CD4-positive, alpha-beta T cell treated with Interleukin-4 for 1 hour (primary cell): ENCODE data around the gene ARHGEF25.
A peak's percentile ranks its signal among the peaks of the same experiment; 100 is the strongest.
"Not testable (repeated sequence)": the region's sequence is repeated elsewhere in the genome, so short reads cannot be mapped to it uniquely, and the experiment has no call there.

Source experiments
- DNase-seq, 2 donors: peaks; one replicate each; pipeline ENCODE4 v3.0.0-alpha.2; 2020 to 2022

The ARHGEF25 gene

DNA sequence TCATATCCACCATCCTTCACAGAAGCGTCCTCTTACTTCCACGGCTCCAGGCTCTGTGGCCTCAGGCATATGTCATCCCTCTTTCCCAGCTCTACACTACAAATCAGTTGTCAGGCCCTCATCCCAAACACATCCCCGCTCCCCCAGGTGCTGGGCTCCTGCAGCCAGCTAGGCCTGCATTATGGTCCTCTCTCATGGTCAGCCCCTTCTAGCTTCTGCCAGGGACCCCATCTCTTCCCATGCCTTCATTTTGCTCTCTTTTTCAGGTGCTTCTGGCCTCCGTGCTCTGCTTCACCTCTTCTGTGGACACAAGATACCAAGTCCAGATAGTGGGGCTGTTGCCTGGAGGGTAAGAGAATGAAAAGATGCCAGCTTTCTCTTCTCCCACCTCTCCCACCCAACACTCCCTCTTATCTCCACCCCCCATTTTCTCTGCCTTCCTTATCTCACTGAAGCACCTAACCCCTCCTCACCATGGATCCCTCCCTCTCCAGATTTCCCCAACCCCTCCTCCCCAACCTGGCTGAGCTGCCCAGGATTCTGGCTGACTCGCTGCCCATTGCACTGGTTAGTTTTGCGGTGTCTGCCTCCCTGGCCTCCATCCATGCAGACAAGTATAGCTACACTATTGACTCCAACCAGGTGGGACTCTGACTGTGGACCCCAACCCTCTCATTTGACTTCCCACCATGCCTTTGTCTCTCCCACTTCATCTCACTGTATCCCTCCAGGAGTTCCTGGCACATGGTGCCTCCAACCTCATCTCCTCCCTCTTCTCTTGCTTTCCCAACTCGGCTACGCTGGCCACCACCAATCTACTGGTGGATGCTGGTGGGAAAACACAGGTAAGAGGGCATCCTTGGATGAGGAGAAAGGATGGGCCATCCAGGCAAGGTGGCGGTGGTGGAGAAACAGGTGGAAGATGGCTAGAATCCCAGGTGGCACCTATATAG, 11.3 kb downstream of the ARHGEF25 start:
- no peak for DNase-seq

DNA sequence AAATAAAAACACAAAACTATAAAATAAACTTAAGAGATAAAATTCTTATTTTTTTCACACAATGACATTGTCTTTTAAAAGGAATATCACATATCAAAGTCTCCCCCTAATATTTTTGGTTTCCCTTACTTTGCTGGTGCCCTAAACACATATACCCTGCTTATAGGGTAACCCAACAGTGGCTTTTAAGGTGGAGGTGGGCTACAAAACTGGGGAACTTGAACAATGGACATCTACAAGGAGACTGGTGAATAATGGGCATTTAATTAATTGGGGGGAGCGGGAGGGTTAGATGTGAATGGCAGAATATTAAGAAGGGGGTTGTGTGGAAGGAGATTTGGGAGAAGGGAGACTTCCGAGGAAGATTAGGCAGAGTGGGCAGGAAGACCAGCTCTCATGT, 12.2 kb downstream of the ARHGEF25 start:
- DNase-seq: no peak

GRCh38 chr12:57623811-57624390, 12.7 kb downstream of the ARHGEF25 start:
- no peak for DNase-seq

DNA sequence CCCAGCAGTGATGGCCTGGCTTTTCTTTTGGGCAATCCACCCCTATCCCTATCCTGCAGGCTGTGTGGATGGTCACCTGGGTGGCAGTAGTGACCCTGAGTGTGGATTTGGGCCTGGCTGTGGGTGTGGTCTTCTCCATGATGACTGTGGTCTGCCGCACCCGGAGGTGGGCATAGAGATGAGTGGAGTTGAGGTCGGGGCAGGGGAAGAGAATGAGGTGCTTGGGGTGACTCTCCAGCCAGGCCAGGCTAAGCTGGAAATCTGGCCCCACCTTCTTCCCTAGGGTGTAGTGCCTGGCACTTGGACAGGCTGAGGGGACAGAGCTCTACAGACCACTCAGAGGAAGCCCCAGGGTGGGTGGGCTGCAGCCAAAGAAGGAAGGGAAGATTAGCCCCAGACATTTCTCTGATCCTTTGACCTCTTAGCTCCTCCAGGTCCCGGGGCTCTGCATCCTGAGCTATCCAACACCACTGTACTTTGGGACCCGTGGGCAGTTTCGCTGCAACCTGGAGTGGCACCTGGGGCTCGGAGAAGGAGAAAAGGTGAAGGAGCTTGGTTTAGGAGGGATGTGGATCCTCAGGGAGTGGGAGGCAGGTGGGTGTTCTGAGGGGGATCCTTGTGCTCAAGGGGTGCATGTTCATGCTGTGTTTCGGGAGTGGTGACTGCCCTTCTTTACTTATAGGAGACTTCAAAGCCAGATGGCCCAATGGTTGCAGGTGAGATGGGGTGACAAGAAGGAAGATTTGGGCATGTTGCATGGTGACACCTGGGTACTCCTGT, 13.4 kb downstream of the ARHGEF25 start:
- no peak for DNase-seq

- DNase-seq: no peak
These were observed 14.2 kb downstream of the ARHGEF25 start for GRCh38 chr12:57625261-57626032.

DNA sequence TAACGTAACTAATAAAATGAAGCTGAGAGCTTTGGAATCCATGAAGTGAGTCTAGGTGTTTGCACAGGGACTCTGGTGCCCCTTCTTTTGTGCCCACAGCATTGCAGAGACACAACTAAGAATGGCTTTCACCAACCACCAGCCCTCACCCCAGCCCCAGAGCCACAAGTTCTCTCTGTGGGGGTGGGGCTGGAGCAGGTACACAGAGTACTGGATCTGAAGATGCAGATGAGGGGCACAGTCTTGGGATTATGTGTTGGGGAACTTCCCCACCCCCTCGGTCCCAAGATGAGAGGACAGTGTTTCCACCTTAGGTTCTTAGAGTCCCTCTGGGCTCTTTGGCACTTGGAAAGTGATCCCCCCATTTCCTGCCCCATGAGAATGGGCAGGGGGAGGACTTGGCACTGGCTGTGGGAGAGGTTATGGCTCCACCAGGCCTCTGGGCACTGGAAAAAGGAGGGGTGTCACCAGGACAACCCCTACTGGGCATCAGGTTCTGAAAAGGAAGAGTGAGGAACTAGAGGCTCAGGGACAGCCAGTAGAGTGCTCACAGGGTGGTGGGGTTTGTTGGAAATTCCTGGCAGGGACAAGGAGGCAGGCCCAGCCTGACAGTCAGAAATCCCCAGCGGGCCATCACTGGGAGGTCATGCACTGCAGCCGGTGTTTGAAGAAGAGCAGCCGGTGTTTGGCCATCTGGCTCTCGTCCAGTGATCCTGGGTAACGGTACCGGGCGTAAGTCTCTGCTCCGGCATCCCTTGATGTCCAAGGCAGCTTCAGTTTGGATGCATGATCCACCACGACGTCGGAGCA, 15.1 kb downstream of the ARHGEF25 start:
- no peak for DNase-seq

GRCh38 chr12:57626921-57627445, 15.7 kb downstream of the ARHGEF25 start:
- no peak for DNase-seq

DNA sequence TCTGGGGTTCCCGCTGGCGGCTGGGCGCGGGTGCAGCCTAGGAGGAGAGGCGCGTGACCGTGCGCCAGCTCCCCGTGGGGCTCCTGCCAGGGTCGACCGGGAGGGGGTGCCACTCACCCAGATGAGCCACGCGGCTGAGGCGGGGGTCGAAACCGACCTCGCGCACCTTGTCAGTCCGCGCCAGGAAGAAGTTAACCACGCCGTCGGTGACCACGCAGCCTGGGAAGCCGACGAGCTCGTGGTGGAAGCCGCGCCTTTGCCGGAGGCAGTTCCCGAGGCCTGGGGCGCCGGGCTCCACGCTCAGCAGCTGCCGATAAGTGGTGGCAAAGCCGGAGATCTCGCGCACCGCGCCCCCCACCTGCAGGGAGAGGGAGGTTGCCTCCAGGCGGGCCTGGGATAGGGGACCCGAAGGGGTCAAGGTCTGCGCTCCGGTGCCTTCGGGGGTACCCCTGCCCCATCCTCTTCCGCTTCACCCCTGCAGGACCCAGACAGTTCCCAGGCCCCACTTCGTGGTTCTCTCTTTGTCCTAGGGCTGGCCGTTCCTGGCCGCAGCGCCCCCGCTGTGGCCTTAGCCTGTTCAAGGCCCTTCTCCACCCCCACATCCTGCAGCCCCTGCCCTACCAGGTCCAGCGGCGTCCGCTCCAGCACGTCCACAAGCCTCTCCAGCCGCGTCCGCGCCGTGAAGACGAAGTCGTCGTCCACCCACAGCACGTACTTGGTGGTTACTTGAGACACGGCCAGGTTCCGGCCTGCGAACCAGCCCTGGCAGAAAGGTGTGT, 16.5 kb downstream of the ARHGEF25 start:
- DNase-seq: peak in 1 of 2 donors; percentile 14

- no peak for DNase-seq
These were observed 17.3 kb downstream of the ARHGEF25 start for GRCh38 chr12:57628280-57629191.

GRCh38 chr12:57629897-57630471, 18.7 kb downstream of the ARHGEF25 start:
- DNase-seq: no peak

DNA sequence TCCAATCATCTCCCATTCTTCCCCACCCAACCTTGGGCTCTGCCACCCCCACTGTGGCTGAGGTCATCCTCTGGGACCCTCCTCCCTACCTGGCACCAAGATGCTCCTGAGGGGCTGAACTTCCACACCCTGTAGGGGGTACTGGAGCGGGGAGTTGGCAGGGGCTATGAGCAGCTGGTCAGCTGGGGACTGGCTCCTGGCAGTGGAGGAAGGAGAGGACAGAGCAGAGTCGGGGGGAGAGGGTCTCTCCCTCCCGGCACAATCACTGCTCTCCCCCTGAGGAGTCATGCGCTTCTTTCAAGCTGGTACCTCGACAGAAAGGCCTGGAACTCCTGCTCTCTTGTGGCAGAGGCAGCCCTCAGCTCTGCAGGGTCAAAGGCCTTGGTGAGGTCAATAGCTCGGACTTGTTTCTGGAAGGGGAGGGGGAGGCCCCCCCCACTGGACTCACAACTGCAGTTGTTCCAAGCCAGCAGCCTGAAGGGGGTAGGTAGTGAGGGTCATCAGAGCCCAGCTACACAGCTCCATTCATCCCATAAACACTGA, 19.7 kb downstream of the ARHGEF25 start:
- DNase-seq: no peak

GRCh38 chr12:57631566-57632072, 20.4 kb downstream of the ARHGEF25 start:
- DNase-seq: peak in 1 of 2 donors; percentile 1

- DNase-seq: peak in 1 of 2 donors; percentile 7
These were observed 21.1 kb downstream of the ARHGEF25 start for GRCh38 chr12:57632073-57632957.

DNA sequence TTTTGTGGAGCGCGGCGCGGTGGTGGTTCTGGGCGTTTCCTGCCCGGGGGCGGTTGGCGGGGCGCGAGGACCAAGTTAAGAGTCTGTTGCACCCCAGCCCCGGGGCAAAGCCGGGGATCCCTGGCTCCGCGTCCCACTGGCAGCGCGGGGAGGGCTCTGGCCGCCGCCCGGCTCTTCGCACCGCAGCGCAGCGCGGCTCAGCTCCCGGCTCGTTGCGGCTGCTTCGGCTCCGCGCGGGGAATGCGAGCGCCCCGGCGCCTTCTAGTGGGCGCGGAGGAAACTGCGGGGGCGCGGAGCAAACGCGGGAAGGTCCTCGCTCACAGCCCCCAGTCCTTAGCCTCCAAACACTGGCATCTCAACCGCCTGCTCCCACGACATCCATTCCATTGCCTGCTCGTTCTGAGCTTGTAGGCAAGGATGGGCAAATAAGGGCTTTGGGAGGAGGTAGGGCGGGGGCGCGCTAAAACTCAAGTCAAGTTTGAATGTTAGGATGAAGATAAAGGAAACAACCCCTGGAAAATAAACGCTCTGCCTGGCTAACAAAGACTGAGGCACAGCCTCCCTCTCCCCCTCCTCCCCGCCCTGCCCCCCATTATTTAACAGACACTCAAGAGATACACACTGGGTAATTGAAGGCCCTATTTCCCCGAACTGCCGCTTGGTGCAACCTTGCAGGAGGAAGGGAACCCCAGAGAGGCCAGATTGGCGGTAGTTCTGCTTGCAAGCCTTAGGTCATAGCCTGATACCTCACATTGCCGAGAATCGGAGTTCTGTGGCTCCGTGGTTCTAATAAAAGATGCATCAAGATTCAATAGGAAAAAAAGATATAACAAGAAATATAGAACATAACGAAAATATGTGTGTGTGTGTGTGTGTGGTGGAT, 22.0 kb downstream of the ARHGEF25 start, which contains the start of gene B4GALNT1:
TSS of gene B4GALNT1 (minus strand) at position 244 of the 883 bp plus-strand sequence. CDS start 1,069 bp downstream, outside the sequence.
- peak; percentile 65 to 68 for DNase-seq

GRCh38 chr12:57636731-57637130, 25.5 kb downstream of the ARHGEF25 start:
- DNase-seq: not testable (repeated sequence)

- no peak for DNase-seq
These were observed 26.1 kb downstream of the ARHGEF25 start for GRCh38 chr12:57637364-57637763.
